Lower leg skin (tissue), 3 donors: ENCODE results near the gene SYNGAP1.

Source experiments
- CTCF ChIP-seq, 3 donors: fragments of 450-650 bp; IDR thresholded peaks; one replicate each; pipeline ENCODE4 v1.5.1; 2016; ENCODE audit warnings: antibody characterized with exemption in 3 of 3, mild to moderate bottlenecking in 3 of 3, moderate library complexity in 2 of 3
- POLR2A ChIP-seq, 2 donors: fragments of 450-650 bp; IDR thresholded peaks; one replicate each; pipeline ENCODE4 v1.6.1; 2016 to 2017; ENCODE audit warnings: antibody characterized with exemption in 2 of 2, mild to moderate bottlenecking in 1 of 2, moderate library complexity in 1 of 2

DNA sequence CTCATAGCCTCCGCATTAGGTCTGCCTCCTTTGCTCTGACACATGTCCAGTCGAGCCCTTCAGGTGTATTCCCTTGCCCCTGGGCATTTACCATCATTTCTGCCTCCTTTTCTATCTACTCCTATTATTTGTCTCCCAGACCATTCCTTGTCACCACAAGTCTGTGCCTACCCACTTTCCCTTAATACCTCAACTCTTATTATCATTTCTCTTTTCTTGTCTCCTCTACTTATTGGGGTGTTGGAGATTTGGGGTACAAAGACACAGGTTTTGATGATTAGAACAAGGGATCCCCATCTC, 1.4 kb downstream of the SYNGAP1 start:
- TF ChIP-seq CTCF (IDR thresholded peaks at IDR 0.05) (no peak), POLR2A (IDR thresholded peaks at IDR 0.05) (no peak)
